ENCODE data around the gene FCRL5. TPM values are rescaled to one million over a fixed set of nuclear protein-coding genes. Genes with fewer than 3 reads are reported as not detected.

Gene FCRL5
- total RNA-seq, result 1 to 10 TPM in 1 of 4 donors, under 1 TPM in 1, not detected in 2; 0.15 to 1.2 TPM

GRCh38 chr1:157551694-157552693, at the start of gene FCRL5:
Gene FCRL5 (minus strand): TSS chr1:157552515. CDS start chr1:157552362, 153 bp downstream.
- H3K27ac ChIP-seq, result no peak within 1 kb of the TSS
- intact Hi-C loops (cut with DNase I), result no loop called here
- TF ChIP-seq POLR2A (IDR thresholded peaks at IDR 0.05) (no peak), CTCF (IDR thresholded peaks at IDR 0.05) (no peak)
- no peaks in the 10 kb centered on the region for H3K4me1 ChIP-seq
- WGBS, 2 donors, result 85 to 87% methylated on average over 10 of the region's 10 CpGs
- no peaks in the 10 kb centered on the region for H3K27me3 ChIP-seq
- H3K4me3 ChIP-seq (replicated peaks in 1 of 3), result no peak within 1 kb of the TSS
- H3K9me3 ChIP-seq, result no peaks in the 10 kb centered on the region
- no peak for DNase-seq
- no peaks in the 10 kb centered on the region for H3K36me3 ChIP-seq

- Histone ChIP-seq H3K27me3 (no peaks in the 10 kb centered on the region), H3K36me3 (no peaks in the 10 kb centered on the region), H3K9me3 (no peaks in the 10 kb centered on the region), H3K27ac (no peak overlapping the region), H3K4me3 (replicated peaks in 1 of 3) (no peak overlapping the region), H3K4me1 (no peaks in the 10 kb centered on the region)
- intact Hi-C loops (cut with DNase I), result no loop called here
- 87 to 90% methylated on average over 1 of the region's 1 CpG for WGBS, 2 donors
- no peak for TF ChIP-seq POLR2A (IDR thresholded peaks at IDR 0.05)
- no peak for TF ChIP-seq CTCF (IDR thresholded peaks at IDR 0.05)
- no peak for DNase-seq
Observed at GRCh38 chr1:157600236-157600635, 47.9 kb upstream of the FCRL5 start.

- intact Hi-C loops (cut with DNase I), result no loop called here
- TF ChIP-seq POLR2A (IDR thresholded peaks at IDR 0.05), result no peak
- TF ChIP-seq CTCF (IDR thresholded peaks at IDR 0.05), result no peak
- 91 to 96% methylated on average over 2 of the region's 2 CpGs for WGBS, 2 donors
- H3K4me3 ChIP-seq (replicated peaks in 1 of 3), result no peak within 1 kb of the TSS
- no peaks in the 10 kb centered on the region for H3K9me3 ChIP-seq
- DNase-seq, result no peak
- no peaks in the 10 kb centered on the region for H3K4me1 ChIP-seq
- no peak within 1 kb of the TSS for H3K27ac ChIP-seq
- H3K36me3 ChIP-seq, result no peaks in the 10 kb centered on the region
- H3K27me3 ChIP-seq, result no peaks in the 10 kb centered on the region
Observed at GRCh38 chr1:157597959-157598667, 45.8 kb upstream of the FCRL5 start, which contains the start of gene FCRL4. Gene FCRL4 (minus strand): TSS chr1:157598085. CDS start chr1:157597944, 141 bp downstream.

- DNase-seq, result no peak
- Histone ChIP-seq H3K9me3 (no peaks in the 10 kb centered on the region), H3K4me1 (no peaks in the 10 kb centered on the region), H3K27me3 (no peaks in the 10 kb centered on the region), H3K36me3 (no peaks in the 10 kb centered on the region), H3K27ac (no peak overlapping the region), H3K4me3 (replicated peaks in 1 of 3) (no peak overlapping the region)
- WGBS, 2 donors, result 76 to 85% methylated on average over 6 of the region's 6 CpGs
- intact Hi-C loops (cut with DNase I), result no loop called here
- TF ChIP-seq CTCF (IDR thresholded peaks at IDR 0.05) (no peak), POLR2A (IDR thresholded peaks at IDR 0.05) (no peak)
Observed at GRCh38 chr1:157596384-157596783, 44.1 kb upstream of the FCRL5 start.
